CD4-positive, alpha-beta T cell (primary cell): Measurements from ENCODE around the gene ZNF644. TPM values are rescaled to one million over a fixed set of nuclear protein-coding genes. Genes with fewer than 3 reads are reported as not detected.
"Not testable (repeated sequence)": the region's sequence is repeated elsewhere in the genome, so short reads cannot be mapped to it uniquely, and the experiment has no call there.

Source experiments
- ATAC-seq: fragments of 200-7000 bp; cut with Tn5 transposase; one replicate; pipeline ENCODE4 v1.10.0; 2022; ENCODE audit warnings: mild to moderate bottlenecking; ENCODE audit not compliant: poor library complexity
- CTCF ChIA-PET: fragments of 350-600 bp; sonication (Branson Sonifier 250); formaldehyde crosslinking; loops from one replicate; lab custom pipeline; 2021; ENCODE audit warnings: antibody characterized with exemption, inconsistent platforms; lab: Charles Lee
- POLR2A ChIA-PET: fragments of 350-600 bp; sonication (Branson Sonifier 250); formaldehyde crosslinking; loops from one replicate; lab custom pipeline; 2021; ENCODE audit warnings: antibody characterized with exemption, inconsistent platforms; lab: Charles Lee
- DNase-seq, 14 experiments: peaks; one replicate each; pipeline ENCODE4 v3.0.0-alpha.2; 2013 to 2020; ENCODE audit warnings: mixed read lengths in 2 of 14
- H3K27ac ChIP-seq, 2 donors: one replicate each; pipeline versions ENCODE4 v1.5.1 to v1.7.0; 2013; ENCODE audit warnings: low read length in 2 of 2, low read depth in 1 of 2, mild to moderate bottlenecking in 1 of 2
- H3K27me3 ChIP-seq, 2 experiments: 1 replicate in 1 of 2; 2 replicates in 1 of 2; pipeline versions ENCODE4 v1.6.1 to v1.7.0; 2013; ENCODE audit warnings: low read length in 2 of 2, control low read depth in 1 of 2, mild to moderate bottlenecking in 1 of 2, moderate library complexity in 1 of 2; ENCODE audit not compliant: insufficient read depth in 2 of 2, control insufficient read depth in 1 of 2
- H3K36me3 ChIP-seq: one replicate; pipeline ENCODE4 v1.6.1; 2013; ENCODE audit warnings: low read length, control low read depth; ENCODE audit not compliant: insufficient read depth
- H3K4me1 ChIP-seq: one replicate; pipeline ENCODE4 v1.6.1; 2013; ENCODE audit warnings: low read length, control low read depth; ENCODE audit not compliant: insufficient read depth
- H3K4me3 ChIP-seq: one replicate; pipeline ENCODE4 v1.5.1; 2013; ENCODE audit warnings: mild to moderate bottlenecking, low read length, moderate library complexity
- H3K9me3 ChIP-seq, 2 experiments: 1 replicate in 1 of 2; 2 replicates in 1 of 2; pipeline versions ENCODE4 v1.6.1 to v1.7.0; 2013; ENCODE audit warnings: low read length in 2 of 2, mild to moderate bottlenecking in 2 of 2, control low read depth in 1 of 2, moderate library complexity in 1 of 2; ENCODE audit not compliant: control insufficient read depth in 1 of 2, insufficient read depth in 1 of 2
- H3K27ac Mint-ChIP-seq: one replicate; pipeline ENCODE4 v1.8.0; 2020; ENCODE audit warnings: mixed read lengths
- H3K27me3 Mint-ChIP-seq: one replicate; pipeline ENCODE4 v1.8.0; 2021; ENCODE audit warnings: mixed read lengths
- H3K36me3 Mint-ChIP-seq: one replicate; pipeline ENCODE4 v1.8.0; 2021; ENCODE audit warnings: low read depth, mixed read lengths
- H3K4me1 Mint-ChIP-seq: one replicate; pipeline ENCODE4 v1.8.0; 2021; ENCODE audit warnings: low read depth, mixed read lengths
- H3K4me3 Mint-ChIP-seq: one replicate; pipeline ENCODE4 v1.8.0; 2020; ENCODE audit warnings: mild to moderate bottlenecking, mixed read lengths
- H3K9me3 Mint-ChIP-seq: one replicate; pipeline ENCODE4 v1.8.0; 2020; ENCODE audit warnings: mixed read lengths
- intact Hi-C, 2 experiments: fragments of 100-400 bp; cut with DNase I in 1 of 2; cut with micrococcal nuclease in 1 of 2; formaldehyde crosslinking; loops; one replicate each; pipeline versions ENCODE4 v1.15.1 to v1.9.0; 2023 to 2025; cut with DNase I, micrococcal nuclease
- total RNA-seq, 174 experiments: library from RNA in 2 of 174; stranded (reverse) in 2 of 174; gene quantifications; one replicate each; pipeline ENCODE4 v1.2.3 and lab custom pipeline; 2021 to 2026
- TF ChIP-seq, protein P1 (sequence below): fragments of 200-600 bp; IDR thresholded peaks from one replicate; pipeline ENCODE4 v1.8.0; 2022; ENCODE audit warnings: antibody characterized with exemption, mild to moderate bottlenecking

The ZNF644 gene
- total RNA-seq, 2 experiments from 2014 or later = 93.3 to 101 TPM

DNA sequence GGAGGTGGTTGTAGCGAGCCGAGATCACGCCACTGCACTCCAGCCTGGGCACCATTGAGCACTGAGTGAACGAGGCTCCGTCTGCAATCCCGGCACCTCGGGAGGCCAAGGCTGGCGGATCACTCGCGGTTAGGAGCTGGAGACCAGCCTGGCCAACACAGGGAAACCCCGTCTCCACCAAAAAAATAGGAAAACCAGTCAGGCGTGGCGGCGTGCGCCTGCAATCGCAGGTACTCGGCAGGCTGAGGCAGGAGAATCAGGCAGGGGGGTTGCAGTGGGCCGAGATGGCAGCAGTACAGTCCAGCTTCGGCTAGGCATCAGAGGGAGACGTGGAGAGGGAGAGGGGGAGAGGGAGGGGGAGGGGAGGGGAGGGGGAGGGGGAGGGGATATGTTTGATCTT, 129.6 kb downstream of the ZNF644 start:
- ATAC-seq, H3K4me3 Mint-ChIP-seq, intact Hi-C loops, H3K36me3 ChIP-seq, H3K4me1 Mint-ChIP-seq, H3K4me3 ChIP-seq, H3K27ac Mint-ChIP-seq, H3K9me3 Mint-ChIP-seq, DNase-seq, CTCF ChIA-PET, H3K27me3 ChIP-seq, H3K27me3 Mint-ChIP-seq, POLR2A ChIA-PET, H3K4me1 ChIP-seq, H3K27ac ChIP-seq: not testable (repeated sequence)
- H3K9me3 ChIP-seq = peaks cover 0 to 19% of the 10 kb centered on the region in 2 experiments
- peaks cover 38% of the 10 kb centered on the region for H3K36me3 Mint-ChIP-seq

DNA sequence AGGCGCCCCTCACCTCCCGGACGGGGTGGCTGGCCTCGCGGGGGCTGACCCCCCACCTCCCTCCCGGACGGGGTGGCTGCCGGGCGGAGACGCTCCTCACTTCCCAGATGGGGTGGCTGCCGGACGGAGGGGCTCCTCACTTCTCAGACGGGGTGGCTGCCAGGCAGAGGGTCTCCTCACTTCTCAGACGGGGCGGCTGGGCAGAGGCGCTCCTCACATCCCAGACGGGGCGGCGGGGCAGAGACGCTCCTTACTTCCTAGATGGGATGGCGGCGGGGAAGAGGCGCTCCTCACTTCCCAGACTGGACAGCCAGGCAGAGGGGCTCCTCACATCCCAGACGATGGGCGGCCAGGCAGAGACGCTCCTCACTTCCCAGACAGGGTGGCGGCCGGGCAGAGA, 130.1 kb downstream of the ZNF644 start:
- H3K27me3 ChIP-seq, H3K4me3 ChIP-seq, H3K27ac ChIP-seq, ATAC-seq, H3K4me3 Mint-ChIP-seq, POLR2A ChIA-PET, H3K4me1 ChIP-seq, H3K27me3 Mint-ChIP-seq, H3K9me3 Mint-ChIP-seq, H3K27ac Mint-ChIP-seq, H3K36me3 ChIP-seq, intact Hi-C loops, DNase-seq, H3K4me1 Mint-ChIP-seq, CTCF ChIA-PET: not testable (repeated sequence)
- peaks cover 34% of the 10 kb centered on the region for H3K36me3 Mint-ChIP-seq
- H3K9me3 ChIP-seq = peaks cover 0 to 19% of the 10 kb centered on the region in 2 experiments

DNA sequence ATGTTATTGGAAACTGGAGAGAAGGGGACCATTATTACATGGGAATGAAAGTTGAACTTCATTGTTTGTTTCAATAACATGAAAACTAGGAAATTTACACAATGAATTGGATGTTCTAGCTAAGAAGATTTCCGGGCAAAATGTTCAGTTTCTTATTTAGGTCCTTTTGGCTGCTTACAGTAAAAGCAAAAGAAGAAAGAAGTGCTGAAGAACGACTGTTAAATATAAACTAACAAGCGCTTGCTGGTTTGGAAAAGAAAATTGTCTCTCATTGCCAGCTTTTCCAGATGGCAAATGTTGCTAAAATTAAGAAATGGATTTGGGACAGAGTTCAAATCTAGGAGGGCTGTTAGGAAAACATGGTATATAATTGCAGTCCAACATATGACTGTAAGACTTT, 139.6 kb downstream of the ZNF644 start:
- H3K36me3 Mint-ChIP-seq = peaks cover 32% of the 10 kb centered on the region
- no peak overlapping the region for H3K27ac Mint-ChIP-seq
- H3K9me3 Mint-ChIP-seq = peaks cover 30% of the 10 kb centered on the region
- peaks cover 15 to 33% of the 10 kb centered on the region in 2 experiments for H3K9me3 ChIP-seq
- ChIA-PET POLR2A (no interaction called here), CTCF (no interaction called here)
- H3K4me1 Mint-ChIP-seq = no peaks in the 10 kb centered on the region
- ATAC-seq = no peak
- no peak overlapping the region for H3K4me3 ChIP-seq
- H3K36me3 ChIP-seq = no peaks in the 10 kb centered on the region
- H3K27ac ChIP-seq = no peak overlapping the region
- TF ChIP-seq, protein P1, sequence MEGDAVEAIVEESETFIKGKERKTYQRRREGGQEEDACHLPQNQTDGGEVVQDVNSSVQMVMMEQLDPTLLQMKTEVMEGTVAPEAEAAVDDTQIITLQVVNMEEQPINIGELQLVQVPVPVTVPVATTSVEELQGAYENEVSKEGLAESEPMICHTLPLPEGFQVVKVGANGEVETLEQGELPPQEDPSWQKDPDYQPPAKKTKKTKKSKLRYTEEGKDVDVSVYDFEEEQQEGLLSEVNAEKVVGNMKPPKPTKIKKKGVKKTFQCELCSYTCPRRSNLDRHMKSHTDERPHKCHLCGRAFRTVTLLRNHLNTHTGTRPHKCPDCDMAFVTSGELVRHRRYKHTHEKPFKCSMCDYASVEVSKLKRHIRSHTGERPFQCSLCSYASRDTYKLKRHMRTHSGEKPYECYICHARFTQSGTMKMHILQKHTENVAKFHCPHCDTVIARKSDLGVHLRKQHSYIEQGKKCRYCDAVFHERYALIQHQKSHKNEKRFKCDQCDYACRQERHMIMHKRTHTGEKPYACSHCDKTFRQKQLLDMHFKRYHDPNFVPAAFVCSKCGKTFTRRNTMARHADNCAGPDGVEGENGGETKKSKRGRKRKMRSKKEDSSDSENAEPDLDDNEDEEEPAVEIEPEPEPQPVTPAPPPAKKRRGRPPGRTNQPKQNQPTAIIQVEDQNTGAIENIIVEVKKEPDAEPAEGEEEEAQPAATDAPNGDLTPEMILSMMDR = no peak
- no peaks in the 10 kb centered on the region for H3K4me1 ChIP-seq
- H3K27me3 Mint-ChIP-seq = peaks cover 29% of the 10 kb centered on the region
- intact Hi-C loops = no loop called here
- H3K27me3 ChIP-seq = no peaks in the 10 kb centered on the region
- H3K4me3 Mint-ChIP-seq = no peak overlapping the region
- no peak for DNase-seq

DNA sequence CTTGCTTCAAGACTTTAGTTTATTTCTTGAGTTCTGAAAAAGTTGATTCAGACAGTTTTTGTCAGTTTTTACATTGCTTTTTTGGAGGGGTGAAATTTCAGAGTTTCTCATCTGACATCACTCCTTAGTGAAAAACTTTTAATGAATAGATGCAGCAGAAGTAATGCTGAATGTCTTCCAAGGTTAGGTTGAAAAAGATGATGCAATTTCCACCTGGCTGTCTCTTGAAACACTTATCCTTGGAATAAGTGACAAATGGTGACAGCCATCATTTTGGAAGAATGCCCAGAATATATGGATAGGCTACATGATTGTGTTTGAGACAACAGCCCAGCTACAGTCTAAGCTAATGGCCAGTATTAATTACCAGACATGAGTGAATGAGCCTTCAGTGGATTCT, 140.8 kb downstream of the ZNF644 start:
- Histone ChIP-seq H3K4me1 (no peaks in the 10 kb centered on the region), H3K4me3 (no peak overlapping the region), H3K27me3 (no peaks in the 10 kb centered on the region), H3K9me3 (peaks cover 14 to 33% of the 10 kb centered on the region in 2 experiments), H3K36me3 (no peaks in the 10 kb centered on the region), H3K27ac (no peak overlapping the region)
- ATAC-seq (no peak), DNase-seq (no peak)
- ChIA-PET POLR2A (no interaction called here), CTCF (no interaction called here)
- Mint-ChIP-seq H3K9me3 (peaks cover 33% of the 10 kb centered on the region), H3K27me3 (peaks cover 35% of the 10 kb centered on the region), H3K4me3 (no peak overlapping the region), H3K4me1 (no peaks in the 10 kb centered on the region), H3K27ac (no peak overlapping the region), H3K36me3 (peaks cover 32% of the 10 kb centered on the region)
- TF ChIP-seq, protein P1 = no peak
- intact Hi-C loops = no loop called here
